Large intestine (tissue), 3 donors: ENCODE results near the gene DOC2A. TPM values are rescaled to one million over a fixed set of nuclear protein-coding genes. Genes with fewer than 3 reads are reported as not detected.

ENCODE experiments used
- DNase-seq, 2 donors: peaks; one replicate each; pipeline versions ENCODE4 v3.0.0 to v3.0.0-alpha.2; 2013
- H3K27ac ChIP-seq: one replicate; pipeline ENCODE4 v1.5.1; 2013; ENCODE audit warnings: low read length
- H3K27me3 ChIP-seq: 2 replicates; pipeline ENCODE4 v1.6.1; 2013; ENCODE audit warnings: low read length; ENCODE audit not compliant: control insufficient read depth, insufficient read depth
- H3K36me3 ChIP-seq: 2 replicates; pipeline ENCODE4 v1.6.1; 2013; ENCODE audit warnings: low read length; ENCODE audit not compliant: control insufficient read depth, insufficient read depth
- H3K4me1 ChIP-seq: one replicate; pipeline ENCODE4 v1.6.1; 2013; ENCODE audit warnings: low read length; ENCODE audit not compliant: control insufficient read depth, insufficient read depth
- H3K4me3 ChIP-seq: one replicate; pipeline ENCODE4 v1.5.1; 2013; ENCODE audit warnings: low read length
- H3K9me3 ChIP-seq: one replicate; pipeline ENCODE4 v1.6.1; 2013; ENCODE audit warnings: mild to moderate bottlenecking, low read depth, low read length, moderate library complexity; ENCODE audit not compliant: control insufficient read depth
- WGBS: methylation state at CpG from one replicate; pipeline ENCODE4 v1.1.5; 2013; ENCODE audit warnings: low lambda C conversion rate; ENCODE audit not compliant: insufficient coverage; 5-methylcytosine and 5-hydroxymethylcytosine counted together
- polyA plus RNA-seq: library from polyadenylated mRNA; unstranded; fragments of 120-200 nt; gene quantifications from one replicate; pipeline ENCODE4 v1.2.1, GENCODE V29; 2013

Gene DOC2A
- polyA plus RNA-seq, 1 donor = 4.2 TPM

DNA sequence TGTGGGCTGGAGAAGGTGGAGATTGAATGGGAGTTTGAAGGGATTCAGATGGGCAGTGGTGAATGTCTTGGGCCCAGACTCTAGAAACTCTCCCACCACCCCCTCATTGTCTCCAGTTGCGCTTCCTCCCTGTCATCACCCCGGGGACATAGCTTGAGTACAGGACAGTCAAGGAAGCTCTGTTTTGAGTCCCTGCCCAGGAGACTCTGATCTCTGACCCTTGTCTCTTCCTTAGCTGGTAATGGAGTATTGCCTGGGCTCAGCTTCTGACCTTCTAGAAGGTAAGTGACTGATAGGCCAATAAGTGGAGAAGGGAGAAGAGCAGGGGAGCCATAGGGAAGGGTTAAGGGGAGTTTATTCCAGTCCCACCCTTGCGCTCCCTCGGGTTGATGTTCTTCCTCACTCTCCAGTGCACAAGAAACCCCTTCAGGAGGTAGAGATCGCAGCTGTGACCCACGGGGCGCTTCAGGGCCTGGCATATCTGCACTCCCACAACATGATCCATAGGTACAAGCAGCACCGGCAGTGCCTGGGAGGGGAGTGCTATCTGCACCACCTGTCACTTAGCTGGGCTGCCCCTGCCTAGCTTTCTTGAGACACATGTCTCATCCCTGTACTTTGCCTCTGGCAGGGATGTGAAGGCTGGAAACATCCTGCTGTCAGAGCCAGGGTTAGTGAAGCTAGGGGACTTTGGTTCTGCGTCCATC, 32.1 kb downstream of the DOC2A start:
- peaks cover 13% of the 10 kb centered on the region for H3K4me1 ChIP-seq
- no peaks in the 10 kb centered on the region for H3K27me3 ChIP-seq
- no peaks in the 10 kb centered on the region for H3K9me3 ChIP-seq
- no peak overlapping the region for H3K27ac ChIP-seq
- peaks cover 65% of the 10 kb centered on the region for H3K36me3 ChIP-seq
- no peak for DNase-seq
- WGBS = no CpG with 5 or more reads among the region's 9 CpGs
- H3K4me3 ChIP-seq = no peak overlapping the region

DNA sequence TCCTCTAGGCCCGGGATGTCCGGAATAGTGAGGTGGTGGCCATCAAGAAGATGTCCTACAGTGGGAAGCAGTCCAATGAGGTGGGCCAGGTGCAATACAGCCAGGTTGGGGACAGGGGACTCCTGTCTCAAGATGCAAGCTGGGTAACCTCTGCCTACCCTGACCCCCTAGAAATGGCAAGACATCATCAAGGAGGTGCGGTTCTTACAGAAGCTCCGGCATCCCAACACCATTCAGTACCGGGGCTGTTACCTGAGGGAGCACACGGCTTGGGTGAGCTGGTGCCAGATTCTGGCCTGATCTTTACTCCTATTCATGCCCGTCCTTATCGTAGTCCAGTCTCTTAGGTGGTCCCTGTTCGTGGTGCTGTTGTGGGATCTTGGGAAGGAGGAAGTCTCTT, 32.7 kb downstream of the DOC2A start:
- H3K27me3 ChIP-seq = no peaks in the 10 kb centered on the region
- H3K4me1 ChIP-seq = peaks cover 16% of the 10 kb centered on the region
- no peak for DNase-seq
- no CpG with 5 or more reads among the region's 9 CpGs for WGBS
- no peaks in the 10 kb centered on the region for H3K9me3 ChIP-seq
- H3K36me3 ChIP-seq = peaks cover 58% of the 10 kb centered on the region
- no peak overlapping the region for H3K27ac ChIP-seq
- H3K4me3 ChIP-seq = no peak overlapping the region

DNA sequence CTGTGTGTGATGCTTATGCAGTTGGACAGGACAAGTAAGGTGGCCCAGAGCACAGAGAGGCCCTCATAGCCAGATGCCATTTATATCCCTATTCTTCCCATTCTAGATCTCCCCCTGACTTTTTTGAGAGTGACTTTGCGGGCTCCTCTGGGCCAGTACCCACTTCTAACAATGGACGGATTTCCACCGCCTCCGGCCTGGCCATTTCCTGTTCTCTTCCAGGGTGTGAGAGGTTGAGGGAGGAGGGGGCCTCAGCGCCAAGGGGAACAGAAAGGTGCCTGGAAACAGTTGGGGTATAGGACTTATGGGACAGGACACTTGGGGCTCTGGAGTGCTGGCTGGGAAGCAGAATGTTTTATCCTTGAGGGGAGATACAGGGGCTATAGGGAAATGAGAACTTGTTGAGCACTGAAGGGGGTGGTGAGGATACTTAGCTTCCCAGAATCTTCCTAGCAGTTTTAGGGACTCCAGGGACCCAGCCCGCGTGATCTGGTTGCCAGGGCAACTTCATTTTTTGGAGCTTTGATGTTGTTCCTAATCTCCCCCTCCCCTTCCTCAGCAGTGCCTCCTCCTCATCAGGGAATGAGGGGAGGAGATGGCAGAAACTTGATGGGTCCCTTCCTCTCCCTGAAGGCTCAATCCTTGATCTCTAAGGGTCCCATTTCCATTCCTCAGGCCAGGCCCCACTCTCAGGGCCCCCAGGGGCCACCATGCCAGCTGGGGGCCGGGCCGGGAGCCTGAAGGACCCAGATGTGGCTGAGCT, 33.6 kb downstream of the DOC2A start:
- Histone ChIP-seq H3K4me3 (no peak overlapping the region), H3K27ac (no peak overlapping the region), H3K4me1 (peaks cover 16% of the 10 kb centered on the region), H3K36me3 (peaks cover 53% of the 10 kb centered on the region), H3K27me3 (no peaks in the 10 kb centered on the region), H3K9me3 (no peaks in the 10 kb centered on the region)
- no peak for DNase-seq
- no CpG with 5 or more reads among the region's 9 CpGs for WGBS

- peaks cover 41% of the 10 kb centered on the region for H3K36me3 ChIP-seq
- peak overlapping the region; percentile 96 for H3K4me3 ChIP-seq
- DNase-seq = no peak
- no CpG with 5 or more reads among the region's 6 CpGs for WGBS
- no peaks in the 10 kb centered on the region for H3K27me3 ChIP-seq
- no peaks in the 10 kb centered on the region for H3K9me3 ChIP-seq
- H3K27ac ChIP-seq = no peak overlapping the region
- H3K4me1 ChIP-seq = peaks cover 16% of the 10 kb centered on the region
These were observed 34.9 kb downstream of the DOC2A start for GRCh38 chr16:29975811-29976511.

- WGBS = no CpG with 5 or more reads among the region's 5 CpGs
- Histone ChIP-seq H3K4me1 (peaks cover 16% of the 10 kb centered on the region), H3K4me3 (peak overlapping the region; percentile 96), H3K27ac (no peak overlapping the region), H3K36me3 (peaks cover 34% of the 10 kb centered on the region), H3K9me3 (no peaks in the 10 kb centered on the region), H3K27me3 (no peaks in the 10 kb centered on the region)
- DNase-seq = no peak
These were observed 35.7 kb downstream of the DOC2A start for GRCh38 chr16:29975134-29975538.

DNA sequence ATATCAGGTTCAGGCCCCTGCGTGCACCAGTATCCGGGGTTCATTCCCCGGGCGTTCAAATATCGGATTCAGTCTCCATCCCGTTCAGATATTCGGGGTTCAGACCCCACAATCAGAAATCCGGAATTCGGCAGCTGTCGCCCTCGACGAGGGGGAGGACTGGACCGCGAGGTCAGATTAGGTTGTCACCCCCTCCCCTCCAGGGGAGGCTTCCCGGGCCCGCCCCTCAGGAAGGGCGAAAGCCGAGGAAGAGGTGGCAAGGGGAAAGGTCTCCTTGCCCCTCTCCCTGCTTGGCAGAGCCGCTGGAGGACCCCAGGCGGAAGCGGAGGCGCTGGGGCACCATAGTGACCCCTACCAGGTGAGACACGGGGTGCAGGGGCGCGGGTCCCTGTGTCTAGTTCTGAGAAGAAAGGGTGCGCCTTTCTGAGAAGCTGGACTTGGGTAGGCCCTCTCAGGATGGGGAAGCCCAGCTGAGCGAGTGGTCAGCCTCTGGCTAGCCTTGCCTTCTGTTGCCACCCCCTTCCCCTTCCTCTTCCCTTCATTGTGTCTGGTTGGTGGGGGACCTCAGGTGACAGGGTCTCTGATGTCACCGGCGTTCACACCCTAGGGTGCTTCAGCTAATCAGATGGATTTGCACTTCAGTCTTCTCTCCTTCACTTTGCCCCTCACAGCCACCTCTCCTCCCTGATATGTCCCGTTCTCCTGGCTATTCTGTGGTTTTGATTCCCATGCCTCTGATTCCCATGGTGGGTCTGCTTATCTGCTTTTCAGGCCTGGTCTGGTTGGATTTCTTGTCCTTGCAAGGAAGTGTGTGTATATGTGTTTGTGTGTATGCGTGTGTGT, 36.3 kb downstream of the DOC2A start:
- peak in 1 of 2 donors; percentile 55 for DNase-seq
- Histone ChIP-seq H3K36me3 (peaks cover 31% of the 10 kb centered on the region), H3K27ac (peak overlapping the region; percentile 92), H3K4me1 (peaks cover 16% of the 10 kb centered on the region), H3K9me3 (no peaks in the 10 kb centered on the region), H3K4me3 (peak overlapping the region; percentile 96), H3K27me3 (no peaks in the 10 kb centered on the region)
- no CpG with 5 or more reads among the region's 31 CpGs for WGBS

GRCh38 chr16:29973384-29974246, 37.2 kb downstream of the DOC2A start, which contains the start of gene TAOK2:
TSS of gene TAOK2 (plus strand) at chr16:29973868. CDS start at chr16:29977773, 3,905 bp downstream.
- Histone ChIP-seq H3K9me3 (no peaks in the 10 kb centered on the region), H3K4me1 (peaks cover 16% of the 10 kb centered on the region), H3K27ac (peak within 1 kb of the TSS; percentile 92), H3K36me3 (peaks cover 27% of the 10 kb centered on the region), H3K4me3 (peak within 1 kb of the TSS; percentile 96), H3K27me3 (no peaks in the 10 kb centered on the region)
- peak; percentile 99 to 100 for DNase-seq
- no CpG with 5 or more reads among the region's 75 CpGs for WGBS

- no CpG with 5 or more reads among the region's 6 CpGs for WGBS
- no peak for DNase-seq
- Histone ChIP-seq H3K4me1 (peaks cover 16% of the 10 kb centered on the region), H3K27ac (peak overlapping the region; percentile 6), H3K27me3 (no peaks in the 10 kb centered on the region), H3K4me3 (no peak overlapping the region), H3K36me3 (peaks cover 27% of the 10 kb centered on the region), H3K9me3 (no peaks in the 10 kb centered on the region)
These were observed 37.8 kb downstream of the DOC2A start for GRCh38 chr16:29972992-29973383.

DNA sequence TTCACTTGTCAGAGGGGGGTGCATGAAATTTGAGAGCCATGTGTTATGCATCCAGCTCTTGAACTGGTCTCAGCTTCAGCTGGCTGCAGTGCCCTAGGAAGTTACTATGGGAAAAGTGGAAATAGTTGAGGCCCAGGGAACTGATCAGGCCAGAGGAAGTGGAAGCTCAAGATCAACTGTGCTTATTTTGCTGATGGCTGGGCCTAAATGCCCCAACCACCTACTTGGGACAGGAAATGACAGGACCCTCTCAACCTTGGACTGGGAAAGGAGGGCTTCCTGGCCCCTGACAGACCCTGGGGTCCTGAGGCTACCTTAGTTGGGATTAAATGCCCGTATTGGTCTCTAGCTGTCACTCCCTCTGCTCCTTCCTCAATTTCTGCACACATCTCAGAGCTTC, 38.3 kb downstream of the DOC2A start:
- no peak for DNase-seq
- peaks cover 16% of the 10 kb centered on the region for H3K4me1 ChIP-seq
- H3K36me3 ChIP-seq = peaks cover 24% of the 10 kb centered on the region
- no peak overlapping the region for H3K27ac ChIP-seq
- no peaks in the 10 kb centered on the region for H3K27me3 ChIP-seq
- H3K9me3 ChIP-seq = no peaks in the 10 kb centered on the region
- no CpG with 5 or more reads among the region's 1 CpG for WGBS
- no peak overlapping the region for H3K4me3 ChIP-seq
